Fibroblast of lung (primary cell): Measurements from ENCODE around the gene GNA12.

ENCODE experiments used
- EZH2 ChIP-seq: IDR thresholded peaks from 2 replicates; pipeline ENCODE4 v1.5.1; 2012; ENCODE audit warnings: low read length, control low read depth, mild to moderate bottlenecking; ENCODE audit errors: missing control alignments
- TF ChIP-seq, protein P1 (sequence below), 2 donors: IDR thresholded peaks in 1 of 2; conservative IDR thresholded peaks in 1 of 2; 1 replicate in 1 of 2; 2 replicates in 1 of 2; pipeline ENCODE4 v1.5.1; 2011 to 2012; ENCODE audit warnings: low read length in 2 of 2, control low read depth in 1 of 2, inconsistent platforms in 1 of 2, low read depth in 1 of 2, mild to moderate bottlenecking in 1 of 2

DNA sequence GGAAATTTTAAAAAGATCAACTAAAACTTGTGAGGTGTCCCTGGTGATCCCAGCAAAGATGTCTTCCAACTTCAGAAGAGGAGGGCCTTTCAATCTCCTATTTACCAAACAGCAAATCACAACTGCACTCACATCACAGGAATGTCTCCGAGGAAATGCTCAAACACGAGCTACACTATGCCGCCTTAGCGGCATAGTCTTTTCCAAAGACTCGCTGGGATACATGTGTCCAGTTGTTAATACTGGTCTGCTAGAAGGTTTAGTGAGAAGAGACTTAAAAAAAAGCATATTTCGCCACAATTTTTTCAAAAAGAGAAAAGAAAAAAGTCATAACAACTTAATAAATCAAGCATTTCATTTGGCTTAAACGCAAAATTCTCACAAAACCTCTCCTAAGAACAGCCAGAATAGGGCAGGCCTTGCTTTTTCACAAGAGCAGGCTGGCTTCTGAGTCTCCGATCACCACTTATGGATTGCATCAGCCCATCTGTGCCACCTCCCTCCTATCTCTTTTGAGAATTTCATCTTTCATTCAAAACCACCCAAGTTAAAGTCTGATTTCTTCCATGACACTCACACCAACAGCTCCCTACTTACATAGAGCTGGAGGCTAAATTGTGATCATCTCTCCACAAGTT is 66.1 kb downstream of the GNA12 start:
- TF ChIP-seq, protein P1, sequence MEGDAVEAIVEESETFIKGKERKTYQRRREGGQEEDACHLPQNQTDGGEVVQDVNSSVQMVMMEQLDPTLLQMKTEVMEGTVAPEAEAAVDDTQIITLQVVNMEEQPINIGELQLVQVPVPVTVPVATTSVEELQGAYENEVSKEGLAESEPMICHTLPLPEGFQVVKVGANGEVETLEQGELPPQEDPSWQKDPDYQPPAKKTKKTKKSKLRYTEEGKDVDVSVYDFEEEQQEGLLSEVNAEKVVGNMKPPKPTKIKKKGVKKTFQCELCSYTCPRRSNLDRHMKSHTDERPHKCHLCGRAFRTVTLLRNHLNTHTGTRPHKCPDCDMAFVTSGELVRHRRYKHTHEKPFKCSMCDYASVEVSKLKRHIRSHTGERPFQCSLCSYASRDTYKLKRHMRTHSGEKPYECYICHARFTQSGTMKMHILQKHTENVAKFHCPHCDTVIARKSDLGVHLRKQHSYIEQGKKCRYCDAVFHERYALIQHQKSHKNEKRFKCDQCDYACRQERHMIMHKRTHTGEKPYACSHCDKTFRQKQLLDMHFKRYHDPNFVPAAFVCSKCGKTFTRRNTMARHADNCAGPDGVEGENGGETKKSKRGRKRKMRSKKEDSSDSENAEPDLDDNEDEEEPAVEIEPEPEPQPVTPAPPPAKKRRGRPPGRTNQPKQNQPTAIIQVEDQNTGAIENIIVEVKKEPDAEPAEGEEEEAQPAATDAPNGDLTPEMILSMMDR (conservative IDR thresholded peaks at IDR 0.05 in 1 of 2, IDR thresholded peaks at IDR 0.05 in 1 of 2; ENCODE audit: low read depth in 1 of 2, low read length in 2 of 2), result no peak
- no peak for TF ChIP-seq EZH2
